Measurements from ENCODE around the gene MCM7.

Gene MCM7

DNA sequence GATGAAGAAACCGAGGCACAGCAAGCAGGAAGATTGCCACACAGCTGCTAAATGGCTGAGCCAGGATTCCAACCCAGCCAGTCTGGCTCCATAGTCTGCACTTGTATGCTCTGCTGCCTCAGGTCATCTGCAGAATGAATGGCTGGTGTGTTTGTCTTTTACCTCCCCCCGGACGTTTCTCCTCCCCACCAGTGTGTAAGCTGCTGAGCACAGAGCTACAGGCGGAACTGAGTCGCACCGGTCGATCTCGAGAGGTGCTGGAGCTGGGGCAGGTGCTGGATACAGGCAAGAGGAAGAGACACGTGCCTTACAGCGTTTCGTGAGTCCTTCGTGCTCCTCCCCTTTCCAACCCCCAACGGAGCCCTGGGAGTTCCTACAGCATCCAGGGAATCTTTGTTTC, 20.9 kb upstream of the MCM7 start:
- DNase-seq = peak; percentile 78 to 96 (median 93)

DNA sequence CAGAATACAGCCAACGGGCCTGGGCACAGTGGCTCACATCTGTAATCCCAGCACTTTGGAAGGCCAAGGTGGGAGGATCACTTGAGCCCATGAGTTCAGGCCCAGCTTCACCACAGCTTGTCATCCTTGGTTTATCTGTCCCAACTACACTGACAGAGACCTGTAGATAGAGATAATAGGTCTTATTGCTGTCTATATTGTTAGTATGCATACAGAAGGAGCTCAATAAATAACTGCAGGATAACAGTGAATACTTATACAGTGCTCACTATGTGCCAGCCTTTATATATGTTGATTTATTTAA, 19.5 kb upstream of the MCM7 start:
- no peak for DNase-seq

- peak in 2 of 3 experiments; percentile 58 to 76 for DNase-seq
Measured at GRCh38 chr7:100119970-100120732, 19.0 kb upstream of the MCM7 start.

GRCh38 chr7:100119072-100119969, 18.1 kb upstream of the MCM7 start, which contains the start of the genes CNPY4 and TAF6:
Gene CNPY4, plus strand, starts transcription at chr7:100119634. Its CDS starts 111 bp downstream, at chr7:100119745.
Gene TAF6, minus strand, starts transcription at chr7:100119358. Its CDS starts 5,149 bp downstream, at chr7:100114209.
- DNase-seq = peak; percentile 95 to 98 (median 96)

DNA sequence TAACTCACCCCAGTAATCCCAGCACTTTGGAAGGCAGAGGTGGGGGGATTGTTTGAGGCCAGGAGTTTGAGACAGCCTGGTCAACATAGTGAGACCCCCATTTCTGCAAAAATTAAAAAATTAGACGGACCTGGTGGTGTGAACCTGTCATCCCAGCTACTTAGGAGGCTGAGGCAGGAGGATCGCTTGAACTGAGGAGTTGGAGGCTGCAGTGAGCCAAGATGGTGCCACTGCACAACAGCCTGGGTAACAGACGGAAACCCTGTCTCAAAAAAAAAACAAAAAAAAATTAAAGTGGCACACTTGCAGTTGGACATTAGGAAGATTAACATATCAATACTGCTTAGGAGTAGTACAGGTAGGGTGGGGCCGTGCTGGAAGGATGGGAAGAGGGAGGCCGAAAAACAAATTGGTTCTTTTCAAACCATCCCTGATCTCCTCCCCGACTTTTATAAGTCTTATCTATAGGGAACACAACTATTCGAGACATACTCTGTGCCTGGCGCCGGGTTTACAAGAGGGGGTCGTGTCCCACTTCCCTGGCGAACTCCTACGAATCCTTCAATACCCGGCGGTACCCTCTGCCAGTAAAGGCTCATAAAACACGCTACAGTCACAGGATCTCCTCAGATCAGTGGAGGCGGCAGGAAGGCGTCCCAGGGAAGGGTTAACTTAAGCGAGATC, 17.3 kb upstream of the MCM7 start:
- DNase-seq = no peak

DNA sequence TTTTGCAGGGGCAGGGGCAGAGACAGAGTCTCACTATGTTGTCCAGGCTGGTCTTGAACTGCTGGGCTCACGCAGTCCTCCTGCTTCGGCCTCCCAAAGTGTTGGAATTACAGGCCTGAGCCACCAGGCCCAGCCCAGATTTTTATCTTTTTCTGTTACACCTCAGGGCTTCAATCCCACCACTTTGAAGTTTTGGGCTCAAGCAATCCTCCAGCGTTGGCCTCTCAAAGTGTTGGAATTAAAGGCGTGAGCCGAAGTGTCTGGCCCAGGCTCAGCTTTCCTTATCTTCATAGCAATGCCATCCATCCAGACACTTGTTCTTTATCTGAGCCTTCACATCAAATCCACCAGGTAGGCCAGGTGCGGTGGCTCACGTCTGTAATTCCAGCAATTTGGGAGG, 13.8 kb upstream of the MCM7 start:
- DNase-seq = no peak

- no peak for DNase-seq
Measured at GRCh38 chr7:100111914-100112313, 10.7 kb upstream of the MCM7 start.

DNA sequence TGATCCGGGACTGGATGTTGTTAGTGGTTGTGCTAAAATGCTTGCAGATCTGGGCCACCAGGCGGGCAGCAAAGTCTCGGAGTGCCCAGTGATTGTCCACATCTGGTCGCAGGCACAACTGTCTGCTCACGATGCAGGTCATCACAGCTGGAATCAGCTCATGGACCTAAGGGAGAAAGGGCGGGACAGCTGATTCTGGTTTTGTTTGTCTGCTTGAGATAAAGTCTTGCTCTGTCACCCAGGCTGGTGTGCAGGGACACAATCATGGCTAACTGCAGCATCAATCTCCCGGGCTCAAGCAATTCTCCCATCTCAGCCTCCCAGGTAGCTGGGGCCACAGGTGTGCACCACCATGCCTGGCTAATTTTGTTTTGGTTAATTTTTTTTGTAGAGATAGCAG, 10.0 kb upstream of the MCM7 start:
- DNase-seq = no peak

DNA sequence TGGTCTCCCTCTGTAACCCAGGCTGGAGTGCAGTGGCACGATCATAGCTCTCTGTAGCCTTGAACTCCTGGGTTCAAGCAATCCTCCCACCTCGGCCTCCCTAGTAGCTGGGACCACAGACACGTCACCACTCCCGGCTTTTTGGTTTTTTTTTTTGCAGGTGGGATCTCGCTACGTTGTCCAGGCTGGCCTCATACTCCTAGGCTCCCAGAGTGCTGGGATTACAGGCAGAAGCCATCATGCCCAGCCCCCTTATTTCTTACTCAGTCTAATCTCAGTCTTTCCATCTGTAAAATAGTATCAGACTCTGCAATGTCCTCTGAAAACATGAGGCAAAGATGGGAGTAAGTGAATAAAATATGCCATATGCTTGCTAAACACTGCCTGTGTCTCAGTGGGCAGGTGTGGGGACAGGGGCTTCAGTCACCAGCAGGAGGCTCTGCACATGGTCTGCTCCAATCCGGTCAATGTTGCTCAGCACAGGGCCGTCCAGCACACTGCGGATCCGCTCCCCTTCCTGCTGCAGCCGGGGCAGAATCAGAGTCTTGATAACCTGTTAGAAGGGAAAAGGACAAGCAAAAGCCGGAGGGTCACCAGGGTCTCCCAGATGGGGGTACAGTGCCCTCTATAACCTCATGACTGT, 8.4 kb upstream of the MCM7 start:
- DNase-seq = no peak

- no peak for DNase-seq
Measured at GRCh38 chr7:100107890-100108289, 6.7 kb upstream of the MCM7 start.

GRCh38 chr7:100107125-100107737, 6.0 kb upstream of the MCM7 start:
- DNase-seq = no peak

GRCh38 chr7:100106633-100107032, 5.4 kb upstream of the MCM7 start:
- DNase-seq = no peak

- no peak for DNase-seq
Measured at GRCh38 chr7:100105534-100105933, 4.3 kb upstream of the MCM7 start.

DNA sequence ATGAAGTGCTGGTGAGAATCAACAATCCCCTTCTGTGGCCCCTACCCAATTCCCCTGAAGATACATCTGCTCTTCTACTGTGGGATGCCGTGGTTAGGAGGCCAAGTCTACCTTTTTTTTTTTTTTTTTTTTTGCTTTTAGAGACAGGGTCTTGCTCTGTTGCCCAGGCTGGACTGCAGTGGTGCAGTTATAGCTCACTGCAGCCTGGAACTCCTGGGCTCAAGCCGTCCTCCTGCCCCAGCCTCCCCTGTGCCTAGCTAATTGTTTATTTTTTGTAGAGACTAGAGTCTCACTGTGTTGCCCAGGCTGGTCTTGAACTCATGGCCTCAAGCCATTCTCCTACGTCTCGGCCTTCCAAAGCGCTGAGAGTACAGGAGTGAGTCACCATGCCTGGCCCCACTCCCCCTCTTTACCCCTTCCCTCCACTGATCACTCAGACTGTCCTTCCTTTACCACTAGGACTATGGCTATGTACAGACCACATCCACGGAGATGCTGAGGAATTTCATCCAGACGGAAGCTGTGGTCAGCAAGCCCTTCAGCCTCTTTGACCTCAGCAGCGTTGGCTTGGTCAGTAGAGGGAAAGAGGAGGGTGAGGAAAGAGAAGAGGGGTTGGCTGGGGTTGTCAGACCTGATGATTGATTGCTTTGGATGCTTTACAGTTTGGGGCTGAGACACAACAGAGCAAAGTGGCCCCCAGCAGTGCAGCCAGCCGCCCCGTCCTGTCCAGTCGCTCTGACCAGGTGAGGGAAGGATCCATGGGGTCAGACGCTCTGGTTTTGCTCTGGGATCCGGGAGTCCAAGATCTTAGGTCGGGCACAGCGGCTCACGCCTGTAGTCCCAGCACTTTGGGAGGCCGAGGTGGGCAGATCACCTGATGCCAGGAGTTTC, 2.0 kb upstream of the MCM7 start:
- no peak for DNase-seq

- peak; percentile 95 to 98 (median 98) for DNase-seq
Measured at GRCh38 chr7:100100420-100101015, 679 bp downstream of the MCM7 start.

- DNase-seq = peak in 1 of 3 experiments; percentile 66
Measured at GRCh38 chr7:100099452-100099851, 1.7 kb downstream of the MCM7 start.

DNA sequence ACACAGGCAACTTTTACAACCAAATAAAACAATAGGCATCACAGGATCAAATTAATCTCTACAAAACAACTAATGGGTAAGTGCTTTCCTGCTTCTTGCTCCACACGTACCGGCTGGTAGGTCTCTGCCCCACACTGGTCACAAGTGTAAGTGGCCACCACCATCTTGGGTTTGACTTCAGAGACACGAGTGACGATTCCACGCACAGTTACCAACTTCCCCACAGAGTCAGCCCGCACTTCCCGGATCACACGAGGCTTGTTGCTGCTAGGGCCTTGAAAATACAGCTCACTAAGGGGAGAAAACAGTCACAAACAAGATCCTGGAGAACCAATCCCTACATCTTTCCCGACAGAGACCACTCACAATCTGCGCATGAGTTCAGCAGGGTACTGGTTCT, 2.3 kb downstream of the MCM7 start:
- DNase-seq = no peak

- no peak for DNase-seq
Measured at GRCh38 chr7:100095704-100096103, 5.5 kb downstream of the MCM7 start.

DNA sequence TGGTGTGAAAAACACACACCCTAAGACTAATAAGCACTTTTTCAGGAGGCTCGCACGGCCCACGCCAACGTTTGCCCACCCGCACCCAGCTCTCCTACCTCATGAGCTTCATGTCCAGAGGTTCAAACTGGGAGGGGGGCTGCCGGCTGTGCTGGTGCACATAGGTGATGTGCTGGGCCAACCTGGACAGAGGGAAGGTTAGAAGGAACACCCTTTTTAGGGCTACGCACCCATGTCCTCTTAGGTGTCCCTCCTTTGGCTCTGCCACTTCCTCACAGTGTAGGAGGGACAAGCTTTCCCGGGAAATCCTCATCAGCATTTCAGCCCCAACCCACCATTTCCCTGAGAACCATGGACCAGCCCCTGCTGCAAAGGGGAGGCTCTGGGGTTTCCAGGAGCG, 5.9 kb downstream of the MCM7 start:
- DNase-seq = no peak

- no peak for DNase-seq
Measured at GRCh38 chr7:100093925-100094486, 7.2 kb downstream of the MCM7 start.

DNA sequence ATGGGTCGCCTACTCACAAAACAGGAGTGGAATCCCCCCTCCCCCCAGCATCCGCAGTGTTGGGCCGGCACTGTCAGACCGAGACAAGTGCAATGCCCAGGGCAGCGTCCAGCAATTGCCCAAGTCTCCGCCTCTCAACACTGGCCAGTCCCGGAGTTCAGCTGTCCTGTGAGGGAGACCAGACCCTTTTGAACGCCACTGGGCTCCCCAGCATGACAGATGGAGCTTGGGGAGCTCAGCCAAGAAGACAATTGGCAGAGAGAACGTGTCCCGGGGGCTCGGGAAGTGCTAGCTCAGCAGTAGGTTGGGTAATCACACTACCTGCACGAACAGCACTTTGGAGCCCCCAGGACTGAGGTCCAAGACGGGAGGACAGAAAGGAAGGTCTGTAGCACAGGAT, 7.7 kb downstream of the MCM7 start:
- no peak for DNase-seq

Data from NCI-H1417 (cell line).